ENCODE data around the gene BGLAP. TPM values are rescaled to one million over a fixed set of nuclear protein-coding genes. Genes with fewer than 3 reads are reported as not detected.
A peak's percentile ranks its signal among the peaks of the same experiment; 100 is the strongest.

Gene BGLAP
- polyA plus RNA-seq, 1 donor (not counting 4 experiments of a cell fraction or from before 2014, with no cell fraction given): 0.12 TPM

DNA sequence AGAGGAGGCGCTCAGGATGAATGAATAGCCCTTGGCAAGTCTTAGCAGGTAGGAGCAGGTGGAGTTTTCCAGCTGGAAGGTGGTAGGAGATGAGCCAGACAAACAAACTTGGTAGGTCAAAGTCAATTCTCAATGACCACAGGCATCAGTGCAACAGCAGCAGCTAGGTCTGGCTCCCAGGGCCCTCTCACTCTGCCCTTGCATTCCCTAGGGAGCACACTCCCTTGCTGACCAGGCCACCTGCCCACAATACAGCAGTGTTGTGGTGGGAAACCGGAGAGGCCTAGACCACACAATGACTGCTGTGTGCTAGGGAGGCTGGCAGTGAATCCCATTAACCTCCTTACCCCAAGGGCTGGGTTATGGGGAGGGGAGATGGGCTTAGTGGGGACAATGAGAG lies 18.9 kb downstream of the BGLAP start:
- Histone ChIP-seq H3K4me1 (ENCODE audit: control insufficient read depth, extremely low read depth, insufficient read depth, low read length) (peaks cover 65% of the 10 kb centered on the region), H3K36me3 (ENCODE audit: control insufficient read depth in 2 of 2, extremely low read depth in 1 of 2, insufficient read depth in 2 of 2, low read length in 2 of 2) (peaks cover 36 to 76% of the 10 kb centered on the region in 2 experiments), H3K9me1 (ENCODE audit: control insufficient read depth, extremely low read depth, insufficient read depth, low read length) (peaks cover 5% of the 10 kb centered on the region), H3K27ac (ENCODE audit: control insufficient read depth, insufficient read depth, low read length) (peak overlapping the region; percentile 31), H3K79me2 (ENCODE audit: control insufficient read depth, insufficient read depth, low read length) (no peaks in the 10 kb centered on the region), H3K9ac (ENCODE audit: control insufficient read depth, extremely low read depth, insufficient read depth, low read length) (no peak overlapping the region), H3K4me3 (ENCODE audit: control insufficient read depth in 2 of 3, extremely low read depth in 1 of 3, insufficient read depth in 2 of 3, low read depth in 1 of 3, low read length in 3 of 3) (no peak overlapping the region), H3K9me3 (ENCODE audit: control insufficient read depth, low read depth, low read length) (no peaks in the 10 kb centered on the region), H3K27me3 (ENCODE audit: control insufficient read depth, extremely low read depth, insufficient read depth, low read length) (no peaks in the 10 kb centered on the region), H3K4me2 (ENCODE audit: control insufficient read depth, extremely low read depth, insufficient read depth, low read depth, low read length) (peak overlapping the region; percentile 27), H4K20me1 (ENCODE audit: control insufficient read depth, extremely low read depth, insufficient read depth, low read length) (peaks cover 12% of the 10 kb centered on the region), H2AFZ (ENCODE audit: control insufficient read depth, low read length) (no peak overlapping the region)
- no peak for DNase-seq (ENCODE audit: low read depth, low spot score)
- TF ChIP-seq, protein P1, sequence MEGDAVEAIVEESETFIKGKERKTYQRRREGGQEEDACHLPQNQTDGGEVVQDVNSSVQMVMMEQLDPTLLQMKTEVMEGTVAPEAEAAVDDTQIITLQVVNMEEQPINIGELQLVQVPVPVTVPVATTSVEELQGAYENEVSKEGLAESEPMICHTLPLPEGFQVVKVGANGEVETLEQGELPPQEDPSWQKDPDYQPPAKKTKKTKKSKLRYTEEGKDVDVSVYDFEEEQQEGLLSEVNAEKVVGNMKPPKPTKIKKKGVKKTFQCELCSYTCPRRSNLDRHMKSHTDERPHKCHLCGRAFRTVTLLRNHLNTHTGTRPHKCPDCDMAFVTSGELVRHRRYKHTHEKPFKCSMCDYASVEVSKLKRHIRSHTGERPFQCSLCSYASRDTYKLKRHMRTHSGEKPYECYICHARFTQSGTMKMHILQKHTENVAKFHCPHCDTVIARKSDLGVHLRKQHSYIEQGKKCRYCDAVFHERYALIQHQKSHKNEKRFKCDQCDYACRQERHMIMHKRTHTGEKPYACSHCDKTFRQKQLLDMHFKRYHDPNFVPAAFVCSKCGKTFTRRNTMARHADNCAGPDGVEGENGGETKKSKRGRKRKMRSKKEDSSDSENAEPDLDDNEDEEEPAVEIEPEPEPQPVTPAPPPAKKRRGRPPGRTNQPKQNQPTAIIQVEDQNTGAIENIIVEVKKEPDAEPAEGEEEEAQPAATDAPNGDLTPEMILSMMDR (optimal IDR thresholded peaks at IDR 0.05 in 1 of 3, IDR thresholded peaks at IDR 0.05 in 1 of 3, conservative IDR thresholded peaks at IDR 0.05 in 1 of 3; ENCODE audit: extremely low read depth in 1 of 3, insufficient read depth in 2 of 3, low read length in 3 of 3): no peak
- no peak for TF ChIP-seq EZH2 (IDR thresholded peaks at IDR 0.05; ENCODE audit: low read length)
- dilution Hi-C loops (cut with MboI; ENCODE audit: extremely low pct_ligation_motif_present, low sequenced_read_pairs): no loop called here
- no peak for FAIRE-seq

DNA sequence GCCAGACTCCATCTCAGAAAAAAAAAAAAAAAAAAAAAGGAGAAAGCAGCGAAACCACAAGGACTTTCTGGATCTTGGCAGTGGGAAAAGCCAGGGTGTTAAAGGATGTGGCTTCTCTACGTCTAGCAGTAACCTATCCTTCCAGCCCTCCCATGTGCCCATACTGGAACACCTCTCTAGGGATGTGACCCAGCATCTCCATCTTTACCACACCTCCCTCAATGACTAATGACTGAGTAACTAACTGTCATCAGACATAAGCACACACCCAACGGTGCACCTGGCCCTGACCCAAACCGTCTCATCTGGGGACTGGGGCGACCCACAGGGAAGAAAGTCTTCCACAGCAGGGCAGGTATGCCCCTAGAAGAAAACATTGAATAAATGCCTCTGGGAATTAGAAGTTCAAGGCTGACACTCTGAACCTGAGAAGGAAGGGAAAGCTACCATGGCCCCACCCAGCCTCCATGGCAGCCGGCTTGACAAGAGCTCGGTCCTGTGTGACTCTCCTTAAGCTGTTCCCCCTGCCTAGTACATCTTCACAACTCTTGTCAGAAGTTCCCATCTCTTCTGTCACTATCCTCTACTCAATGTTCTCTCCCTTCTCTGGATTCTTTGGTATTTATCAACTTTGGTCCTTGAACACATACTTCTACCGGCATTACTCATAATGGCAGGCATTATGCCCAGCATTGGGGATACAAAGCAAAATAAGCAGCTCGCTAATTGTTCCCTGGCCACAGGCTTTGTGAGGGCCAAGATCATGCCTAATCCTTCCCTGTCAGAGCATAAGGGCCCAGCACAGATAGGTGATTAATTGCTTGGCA lies 20.7 kb downstream of the BGLAP start:
- H3K9ac ChIP-seq (ENCODE audit: control insufficient read depth, extremely low read depth, insufficient read depth, low read length): no peak overlapping the region
- no peaks in the 10 kb centered on the region for H3K9me3 ChIP-seq (ENCODE audit: control insufficient read depth, low read depth, low read length)
- H2AFZ ChIP-seq (ENCODE audit: control insufficient read depth, low read length): no peak overlapping the region
- DNase-seq (ENCODE audit: low read depth, low spot score) (no peak), FAIRE-seq (peak; percentile 94)
- dilution Hi-C loops (cut with MboI; ENCODE audit: extremely low pct_ligation_motif_present, low sequenced_read_pairs): no loop called here
- peaks cover 57% of the 10 kb centered on the region for H3K4me1 ChIP-seq (ENCODE audit: control insufficient read depth, extremely low read depth, insufficient read depth, low read length)
- peaks cover 9% of the 10 kb centered on the region for H3K9me1 ChIP-seq (ENCODE audit: control insufficient read depth, extremely low read depth, insufficient read depth, low read length)
- no peaks in the 10 kb centered on the region for H3K27me3 ChIP-seq (ENCODE audit: control insufficient read depth, extremely low read depth, insufficient read depth, low read length)
- H3K79me2 ChIP-seq (ENCODE audit: control insufficient read depth, insufficient read depth, low read length): no peaks in the 10 kb centered on the region
- peaks cover 12% of the 10 kb centered on the region for H4K20me1 ChIP-seq (ENCODE audit: control insufficient read depth, extremely low read depth, insufficient read depth, low read length)
- H3K4me2 ChIP-seq (ENCODE audit: control insufficient read depth, extremely low read depth, insufficient read depth, low read depth, low read length): peak overlapping the region; percentile 72
- TF ChIP-seq EZH2 (IDR thresholded peaks at IDR 0.05; ENCODE audit: low read length): no peak
- TF ChIP-seq, protein P1 (optimal IDR thresholded peaks at IDR 0.05 in 1 of 3, IDR thresholded peaks at IDR 0.05 in 1 of 3, conservative IDR thresholded peaks at IDR 0.05 in 1 of 3; ENCODE audit: extremely low read depth in 1 of 3, insufficient read depth in 2 of 3, low read length in 3 of 3): no peak
- H3K4me3 ChIP-seq (ENCODE audit: control insufficient read depth in 2 of 3, extremely low read depth in 1 of 3, insufficient read depth in 2 of 3, low read depth in 1 of 3, low read length in 3 of 3): peak overlapping the region in 1 of 3 experiments; percentile 16
- H3K27ac ChIP-seq (ENCODE audit: control insufficient read depth, insufficient read depth, low read length): peak overlapping the region; percentile 79
- peaks cover 44 to 78% of the 10 kb centered on the region in 2 experiments for H3K36me3 ChIP-seq (ENCODE audit: control insufficient read depth in 2 of 2, extremely low read depth in 1 of 2, insufficient read depth in 2 of 2, low read length in 2 of 2)

Measured in keratinocyte (primary cell).